GM18873 (cell line): Measurements from ENCODE around the gene HMGB2.

ENCODE experiments used
- ATAC-seq: cut with Tn5 transposase; IDR thresholded peaks from one replicate; pipeline ENCODE4 v1.9.1; 2021; ENCODE audit warnings: mild to moderate bottlenecking, moderate library complexity, moderate number of reproducible peaks; ENCODE audit not compliant: unreplicated experiment, low FRiP score

HMGB2 gene

GRCh38 chr4:173337463-173337862, 3.3 kb upstream of the HMGB2 start:
- ATAC-seq, result no peak

GRCh38 chr4:173334891-173335752, 964 bp upstream of the HMGB2 start:
- peak; percentile 31 for ATAC-seq

- ATAC-seq, result no peak
Observed at GRCh38 chr4:173333658-173334084, 487 bp downstream of the HMGB2 start.

- ATAC-seq, result no peak
Observed at GRCh38 chr4:173332963-173333657, 1.0 kb downstream of the HMGB2 start.

- ATAC-seq, result no peak
Observed at GRCh38 chr4:173332021-173332487, 2.1 kb downstream of the HMGB2 start.

GRCh38 chr4:173330590-173330989, 3.6 kb downstream of the HMGB2 start:
- ATAC-seq, result no peak

GRCh38 chr4:173328236-173328901, 5.8 kb downstream of the HMGB2 start:
- no peak for ATAC-seq

DNA sequence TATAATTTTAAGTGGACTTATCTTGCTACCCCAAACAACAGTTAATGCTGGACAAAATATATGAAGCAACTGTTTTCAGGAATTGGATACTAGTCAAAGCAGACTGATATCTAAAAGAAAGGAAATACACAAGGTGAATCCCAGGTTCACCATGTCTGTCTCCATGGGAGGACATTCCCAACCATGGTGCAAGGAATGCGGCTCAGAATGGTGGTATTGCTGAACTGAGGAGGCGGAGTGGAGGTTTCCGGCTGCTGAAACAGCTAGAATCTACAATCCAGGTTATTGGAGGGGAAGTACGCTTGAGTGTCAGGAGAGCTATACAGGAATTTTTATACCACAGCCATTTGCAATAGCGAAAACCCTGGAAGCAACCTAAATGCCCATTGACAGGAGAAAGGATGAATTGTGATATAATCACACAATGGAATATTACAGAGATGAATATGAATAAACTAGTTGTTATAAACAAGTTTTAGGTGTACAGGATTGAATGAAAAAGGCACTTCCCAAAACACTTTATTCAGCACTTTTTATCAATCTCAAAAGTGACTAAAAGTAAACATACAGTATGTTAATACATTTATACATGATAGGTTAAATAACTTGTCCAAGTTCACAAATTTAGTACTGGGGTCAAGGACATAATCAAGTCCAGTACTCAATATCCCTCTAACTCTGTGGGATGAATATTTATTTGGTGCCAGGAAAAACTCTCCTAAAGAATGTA, 9.0 kb downstream of the HMGB2 start:
- no peak for ATAC-seq

- ATAC-seq, result no peak
Observed at GRCh38 chr4:173319696-173320095, 14.5 kb downstream of the HMGB2 start.

- no peak for ATAC-seq
Observed at GRCh38 chr4:173318648-173319211, 15.4 kb downstream of the HMGB2 start.

GRCh38 chr4:173318240-173318639, 15.9 kb downstream of the HMGB2 start:
- ATAC-seq, result no peak

DNA sequence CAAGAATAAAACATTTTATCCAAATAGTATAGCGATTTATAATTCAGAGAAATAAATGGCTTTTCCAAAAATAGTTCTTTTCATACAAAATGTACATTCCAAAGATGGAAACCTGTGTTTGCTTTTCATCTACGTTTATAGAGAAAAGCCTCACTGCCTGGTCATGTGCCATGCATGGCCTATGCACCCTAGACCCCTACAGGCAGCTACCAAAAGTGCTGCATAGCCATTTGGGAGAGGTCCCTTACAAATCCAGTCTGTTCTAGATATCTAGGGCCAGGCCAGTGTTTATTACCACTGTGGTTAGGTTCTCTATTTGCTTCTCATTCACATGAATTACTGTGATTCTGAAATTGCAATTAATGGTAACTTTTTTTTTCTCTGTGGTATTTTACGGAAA, 17.2 kb downstream of the HMGB2 start:
- ATAC-seq, result no peak

DNA sequence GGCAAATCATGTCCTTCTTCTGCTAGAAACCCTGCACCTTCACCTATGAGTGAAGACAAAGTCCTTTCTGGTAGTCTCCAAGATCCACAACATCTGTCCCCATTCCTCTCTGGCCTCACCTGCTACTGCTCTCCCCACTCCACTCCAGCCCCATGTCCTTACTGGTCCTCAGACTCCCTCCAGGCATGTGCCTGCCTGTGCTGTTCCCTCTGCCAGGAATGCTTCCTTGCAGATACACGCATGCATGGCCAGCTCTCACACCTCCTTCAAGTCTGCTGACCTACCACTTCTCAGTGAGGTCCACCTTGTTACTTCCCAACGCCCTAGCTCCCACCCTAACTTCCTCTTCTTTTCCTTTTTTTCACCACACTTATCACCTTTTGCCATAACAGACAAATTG, 18.1 kb downstream of the HMGB2 start:
- no peak for ATAC-seq

DNA sequence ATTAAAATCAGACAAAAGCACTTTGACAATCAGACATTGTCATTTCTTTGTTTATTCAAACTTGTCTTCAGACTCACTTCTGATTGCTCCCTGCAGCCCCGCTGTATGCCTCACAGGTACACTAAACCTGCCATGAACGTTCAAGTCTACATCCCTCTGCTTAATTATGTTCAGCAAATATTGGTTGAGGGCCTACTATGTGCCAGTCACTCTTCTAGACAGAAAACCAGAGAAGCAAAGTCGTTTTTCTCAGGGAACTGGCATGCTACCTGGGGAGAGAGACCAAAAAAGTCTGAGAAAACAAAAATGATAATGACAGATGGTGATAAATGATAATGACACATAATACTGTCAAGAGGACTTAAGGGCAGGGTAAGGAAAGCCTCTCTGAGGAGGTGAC, 19.4 kb downstream of the HMGB2 start:
- no peak for ATAC-seq

GRCh38 chr4:173311368-173311767, 22.8 kb downstream of the HMGB2 start:
- no peak for ATAC-seq

DNA sequence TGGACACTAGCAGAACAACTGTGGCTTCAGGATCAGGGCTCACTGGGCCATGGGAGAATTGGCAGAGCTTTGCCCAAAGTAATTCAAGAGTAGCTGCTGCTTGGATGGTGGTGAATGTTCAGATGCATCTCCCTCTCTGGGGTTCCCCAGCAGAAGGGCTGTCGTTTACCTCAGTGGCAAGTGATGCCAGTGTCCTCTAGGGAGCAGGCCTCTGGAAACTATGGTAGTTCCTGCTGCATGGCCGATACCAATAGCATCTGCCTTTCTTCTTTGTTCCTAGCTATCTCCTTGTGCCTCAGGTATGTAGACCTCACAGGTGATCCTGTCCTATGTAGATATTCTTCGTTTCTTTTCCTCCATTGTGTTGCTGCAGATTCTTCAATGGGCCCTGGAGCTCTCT, 26.4 kb downstream of the HMGB2 start:
- ATAC-seq, result no peak

- ATAC-seq, result no peak
Observed at GRCh38 chr4:173301518-173302201, 32.5 kb downstream of the HMGB2 start.

- ATAC-seq, result no peak
Observed at GRCh38 chr4:173294444-173294843, 39.7 kb downstream of the HMGB2 start.

DNA sequence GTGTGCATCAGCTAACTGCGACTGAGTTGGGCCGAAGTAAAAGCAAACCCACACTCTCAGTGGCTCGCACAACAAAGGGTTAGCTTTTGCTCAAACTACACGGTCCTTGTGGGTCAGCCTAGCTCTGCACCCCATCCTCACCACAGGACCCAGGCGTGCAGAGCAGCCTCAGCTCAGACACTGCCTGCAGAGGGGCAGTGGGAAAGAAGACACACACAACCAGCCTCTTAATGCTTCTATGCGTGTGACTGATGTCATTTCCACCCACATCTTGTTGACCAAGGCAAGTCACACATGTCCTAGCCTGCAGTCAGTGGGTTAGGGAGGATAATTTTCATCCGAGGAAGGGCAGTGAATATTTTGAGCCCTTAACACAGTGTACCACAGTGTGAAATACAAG, 40.5 kb downstream of the HMGB2 start:
- ATAC-seq, result no peak

GRCh38 chr4:173291899-173292298, 42.3 kb downstream of the HMGB2 start:
- no peak for ATAC-seq
